ENCODE results near the gene CREBBP.
"Not testable (repeated sequence)": the region's sequence is repeated elsewhere in the genome, so short reads cannot be mapped to it uniquely, and the experiment has no call there.

CREBBP gene

DNA sequence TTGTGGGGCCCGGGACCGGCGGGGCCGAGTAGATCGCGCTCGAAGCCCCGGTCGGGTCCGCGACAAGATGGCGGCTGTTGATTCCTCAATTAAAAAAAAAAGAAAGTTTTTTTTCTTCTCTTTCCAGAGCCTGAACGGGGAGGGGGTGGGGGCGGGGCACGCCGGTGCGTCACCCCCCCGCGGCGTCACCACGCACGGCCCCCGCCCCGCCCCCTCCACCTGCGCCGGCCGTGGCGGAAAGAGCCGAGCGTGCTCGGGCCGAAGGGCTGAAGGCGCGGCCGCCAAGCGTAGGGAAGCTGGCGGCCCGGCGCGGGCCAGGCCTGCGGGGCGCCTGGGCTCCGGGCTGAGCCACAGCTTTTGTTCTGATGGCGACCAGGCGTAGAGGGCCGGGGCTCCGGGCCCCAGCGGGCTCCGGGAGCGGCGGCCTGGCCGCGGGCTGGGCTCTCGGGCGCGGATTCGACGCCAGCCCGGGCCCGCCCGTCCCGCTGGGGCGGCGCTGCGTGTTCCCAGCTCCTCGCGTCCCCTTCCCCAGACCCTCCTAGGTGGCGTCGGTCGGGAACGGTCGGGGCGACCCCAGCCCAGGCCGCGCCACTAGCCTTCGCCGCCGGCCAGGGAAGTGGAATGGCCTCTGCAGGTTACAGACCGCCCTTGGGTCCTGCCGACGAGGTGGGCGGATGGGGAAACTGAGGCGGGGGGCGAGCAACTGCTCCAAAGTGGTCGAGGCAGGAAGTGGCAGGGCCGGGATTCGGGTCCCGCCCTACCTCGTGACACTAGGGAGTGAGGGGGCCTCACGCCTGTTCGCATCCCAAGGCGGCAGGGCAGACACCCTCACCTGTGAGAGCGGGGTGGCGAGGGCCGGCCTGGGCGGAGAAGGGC, at the start of gene CREBBP:
TSS of gene CREBBP (minus strand) at position 91 of the 876 bp plus-strand sequence. CDS start 797 bp downstream, outside the sequence.
- DNase-seq: peak; percentile 86 to 93 (median 89)

DNA sequence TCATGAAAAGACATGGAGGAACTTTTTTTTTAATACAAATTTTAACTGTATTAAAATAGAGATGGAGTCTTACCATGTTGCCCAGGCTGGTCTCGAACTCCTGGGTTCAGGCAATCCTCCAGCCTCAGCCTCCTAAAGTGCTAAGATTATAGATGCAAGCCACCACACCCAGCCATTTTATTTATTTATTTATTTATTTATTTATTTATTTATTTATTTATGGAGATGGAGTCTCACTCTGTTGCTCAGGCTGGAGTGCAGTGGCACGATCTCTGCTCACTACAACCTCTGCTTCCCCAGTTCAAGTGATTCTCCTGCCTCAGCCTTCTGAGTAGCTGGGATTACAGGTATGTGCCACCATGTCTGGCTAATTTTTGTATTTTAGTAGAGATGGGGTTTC, 46.6 kb upstream of the CREBBP start:
- not testable (repeated sequence) for DNase-seq

DNA sequence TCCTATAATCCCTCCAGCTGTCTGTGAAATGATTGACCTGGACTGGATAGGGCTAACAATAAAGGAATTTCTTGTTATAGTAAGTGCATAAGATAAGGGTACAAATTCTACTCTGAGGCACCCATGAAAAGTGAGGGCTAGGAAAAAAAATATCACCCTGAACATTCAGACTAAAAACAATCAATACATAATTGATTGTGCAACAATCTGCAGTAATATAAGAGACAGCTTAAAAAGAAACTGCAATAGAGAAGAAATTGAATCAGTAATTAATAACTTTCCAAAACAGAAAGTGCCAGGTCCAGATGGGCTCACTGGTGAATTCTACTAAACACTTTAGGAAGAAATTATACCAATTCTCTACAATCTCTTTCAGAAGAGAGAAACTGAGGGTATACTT, 44.2 kb upstream of the CREBBP start:
- DNase-seq: no peak

DNA sequence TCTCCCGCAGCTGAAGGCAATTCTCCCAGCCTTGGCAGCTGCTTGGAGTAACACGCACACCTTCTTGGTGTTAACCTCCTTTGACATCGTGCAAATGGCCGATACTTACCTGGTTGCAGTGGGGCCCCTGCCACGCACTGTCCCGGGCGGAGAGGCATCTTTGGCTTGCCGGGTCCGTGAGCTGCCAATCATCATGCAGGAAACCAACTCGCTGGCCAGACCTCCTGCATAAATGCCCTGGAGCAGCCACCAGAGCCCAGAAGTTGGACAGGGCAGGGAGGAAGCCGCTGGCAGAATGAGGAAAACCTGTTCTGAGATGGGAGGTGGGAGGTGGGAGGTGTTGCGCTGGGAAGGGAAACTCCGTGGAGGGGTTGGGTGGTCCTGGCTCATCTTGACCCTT, 41.7 kb upstream of the CREBBP start:
- no peak for DNase-seq

DNA sequence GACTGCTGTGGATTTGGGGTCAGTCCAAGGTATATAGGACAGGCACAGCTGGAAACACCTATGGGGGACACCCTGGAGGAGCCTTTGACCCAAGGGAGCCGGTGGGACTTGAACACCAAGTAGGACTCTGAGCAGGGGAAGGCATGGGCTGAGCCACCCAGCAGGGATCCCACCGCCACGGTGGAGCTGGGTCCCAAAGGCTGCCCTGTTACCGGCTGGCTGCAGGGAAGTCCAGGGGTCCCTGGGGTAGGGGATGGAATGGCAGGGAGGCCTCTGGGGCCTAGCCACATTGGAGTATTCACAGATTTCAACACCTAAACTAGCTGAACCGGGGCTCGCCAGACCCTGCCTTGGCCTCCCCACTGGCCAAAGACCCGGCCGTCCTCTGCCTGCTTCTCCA, 39.7 kb upstream of the CREBBP start:
- DNase-seq: no peak

DNA sequence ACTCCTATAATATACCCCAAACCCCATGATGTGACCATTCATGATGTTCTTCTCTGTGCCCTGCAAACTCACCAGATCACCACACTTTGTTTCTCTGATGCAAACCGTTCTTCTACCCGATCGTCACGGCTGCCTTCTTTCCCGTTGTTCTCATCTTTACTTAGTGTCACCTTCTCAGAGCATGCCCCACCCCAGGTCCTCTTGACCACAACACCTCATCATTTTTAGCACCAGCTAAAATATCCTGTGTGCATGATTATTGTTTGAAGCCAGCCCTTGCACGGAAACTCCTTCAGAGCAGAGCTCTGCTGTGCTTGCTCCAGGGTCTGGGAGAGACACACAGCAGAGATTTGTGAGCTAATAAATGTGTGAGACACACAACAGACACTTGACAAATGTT, 38.9 kb upstream of the CREBBP start:
- DNase-seq: no peak

DNA sequence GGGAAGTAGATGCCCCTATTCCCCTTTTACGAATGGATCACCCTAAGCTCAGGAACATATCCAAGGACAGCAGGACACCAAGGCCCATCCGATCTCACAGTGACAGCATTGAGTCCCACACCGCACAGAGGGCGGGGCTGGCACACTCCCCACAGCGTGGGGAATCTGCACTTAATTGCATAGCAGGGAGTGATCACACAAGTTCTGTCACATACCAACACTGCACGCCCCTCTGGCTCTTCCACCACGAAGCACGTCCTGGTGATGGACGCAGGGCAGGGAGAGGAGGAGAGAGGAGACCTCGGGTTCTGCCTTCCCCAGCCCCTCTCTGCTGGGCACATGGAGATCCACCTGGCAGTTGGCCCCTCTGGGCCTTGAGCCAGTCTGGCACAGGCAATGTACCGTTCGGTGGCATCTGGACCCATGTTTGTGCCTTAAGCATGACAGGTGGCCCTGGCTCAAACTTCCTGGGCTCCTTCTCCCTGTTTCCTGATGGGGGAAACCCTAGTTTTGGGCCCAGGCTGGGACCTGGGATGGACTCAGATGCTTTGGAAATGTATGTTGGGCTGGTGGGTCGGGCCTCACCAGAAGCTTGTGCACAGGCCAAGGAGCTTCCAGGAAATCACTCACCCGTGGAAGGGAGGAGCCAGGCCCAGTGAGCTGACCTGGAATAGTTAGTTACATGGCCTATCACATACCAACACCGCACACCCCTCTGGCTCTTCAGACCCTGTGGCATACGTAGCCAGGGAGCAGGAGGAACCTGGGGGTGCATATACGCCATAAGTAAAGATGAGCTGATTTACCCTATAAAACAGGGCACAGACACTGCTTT, 35.1 kb upstream of the CREBBP start:
- DNase-seq: no peak

DNA sequence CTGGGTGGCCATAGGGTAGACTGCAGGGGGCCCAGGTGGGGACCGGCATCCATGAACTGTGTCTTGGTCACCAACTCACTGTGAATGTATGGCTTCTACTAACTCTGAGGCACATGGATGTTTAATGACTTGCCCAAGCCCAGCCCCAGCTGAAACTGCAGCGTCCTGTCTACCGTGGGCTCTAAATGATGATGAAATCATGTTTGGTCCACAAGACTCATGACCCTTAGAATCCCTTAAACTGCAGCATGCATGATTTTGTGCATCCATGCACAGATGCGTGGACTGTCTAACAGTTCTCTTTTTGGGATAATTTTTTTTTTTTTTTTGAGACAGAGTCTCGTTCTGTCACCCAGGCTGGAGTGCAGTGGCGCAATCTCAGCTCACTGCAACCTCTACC, 32.4 kb upstream of the CREBBP start:
- no peak for DNase-seq

DNA sequence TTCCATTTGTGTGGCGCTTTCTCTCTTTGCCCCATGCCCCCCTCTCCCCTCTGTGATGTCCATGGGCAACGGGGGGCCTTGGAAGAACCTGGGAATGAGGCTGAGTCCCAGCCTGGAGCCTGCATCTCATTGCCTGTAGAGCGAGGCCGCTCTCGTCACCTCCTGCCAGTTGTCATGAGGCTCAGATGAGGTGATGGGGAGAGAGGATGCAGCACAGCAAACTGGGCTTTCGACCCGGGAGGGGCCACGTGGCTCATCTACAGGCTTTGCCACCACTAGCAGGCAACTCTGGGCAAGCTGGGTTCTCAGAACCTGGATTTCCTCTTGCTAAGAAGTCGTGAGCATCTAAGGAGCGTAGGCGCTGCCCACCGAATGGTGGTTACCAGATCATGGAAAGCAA, 31.9 kb upstream of the CREBBP start:
- DNase-seq: no peak

DNA sequence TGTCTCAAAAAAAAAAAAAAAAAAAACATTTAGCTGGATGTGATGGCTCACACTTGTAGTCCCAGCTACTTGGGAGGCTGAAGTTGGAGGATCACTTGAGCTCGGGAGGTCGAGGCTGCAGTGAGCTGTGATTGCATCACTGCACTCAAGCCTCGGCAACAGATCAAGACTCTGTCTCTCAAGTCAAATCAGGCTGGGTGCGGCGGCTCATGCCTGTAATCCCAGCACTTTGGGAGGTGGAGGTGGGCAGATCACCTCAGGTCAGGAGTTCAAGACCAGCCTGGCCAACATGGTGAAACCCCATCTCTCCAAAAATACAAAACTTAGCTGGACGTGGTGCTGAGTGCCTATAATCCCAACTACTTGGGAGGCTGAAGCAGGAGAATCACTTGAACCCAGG, 31.2 kb upstream of the CREBBP start:
- DNase-seq: not testable (repeated sequence)

DNA sequence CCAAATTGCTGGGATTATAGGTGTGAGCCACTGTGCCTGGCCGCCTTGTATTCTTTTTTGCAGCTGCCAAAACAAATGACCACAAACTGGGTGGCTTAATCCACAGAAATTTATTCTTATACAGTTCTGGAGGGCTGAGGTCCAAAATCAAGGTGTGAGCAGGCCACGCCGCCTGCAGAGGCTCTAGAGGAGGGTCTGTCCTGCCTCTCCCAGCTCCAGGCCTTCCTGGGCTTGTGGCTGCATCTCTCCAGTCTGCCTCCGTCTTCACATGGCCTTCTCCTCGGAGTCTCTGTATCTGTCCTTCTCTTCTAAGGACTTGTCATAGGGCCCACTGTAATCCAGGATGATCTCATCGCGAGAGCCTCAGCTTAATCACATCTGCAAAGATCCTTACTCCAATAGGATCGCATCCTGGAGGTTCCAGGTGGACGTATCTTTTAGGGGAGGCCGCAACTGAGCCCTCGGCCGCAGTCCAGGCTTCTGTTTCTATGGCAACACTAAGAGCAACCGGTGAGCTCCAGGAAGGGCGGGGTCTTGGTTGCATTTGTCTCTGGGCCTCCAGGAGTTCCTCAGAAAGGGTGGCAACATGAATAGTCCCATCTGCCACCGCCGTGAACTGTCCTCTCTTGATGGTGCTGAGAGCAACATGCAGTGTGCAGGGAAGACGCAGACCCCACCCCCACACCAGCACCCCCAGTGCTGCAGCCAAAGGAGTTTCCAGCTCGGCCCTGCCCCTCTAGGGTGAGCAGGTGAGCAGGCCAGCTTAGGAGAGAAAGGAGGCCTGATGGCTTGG, 29.5 kb upstream of the CREBBP start:
- no peak for DNase-seq

DNA sequence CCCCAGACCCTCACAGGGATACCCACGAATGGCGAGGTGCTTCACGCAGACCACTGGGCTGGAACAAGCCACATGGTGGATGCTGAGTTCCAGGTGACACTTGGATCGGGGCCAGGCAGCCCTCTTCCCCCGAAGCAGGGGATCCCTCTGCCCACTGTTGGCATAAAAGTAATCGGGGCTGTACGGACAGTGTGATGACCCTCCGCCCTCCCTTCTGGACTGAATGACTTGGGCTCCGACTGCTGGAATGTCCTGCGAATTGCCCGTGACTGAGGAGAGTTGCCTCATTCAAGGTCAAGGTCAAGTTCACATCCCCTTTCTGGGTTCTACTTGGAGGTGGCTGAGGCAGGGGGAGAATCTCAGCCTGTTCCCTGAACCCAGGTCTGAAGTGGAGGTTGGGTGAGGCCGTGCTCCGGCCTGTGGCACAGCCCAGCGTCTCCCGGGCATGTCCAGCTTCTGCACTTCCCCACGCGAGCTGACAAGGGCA, 28.5 kb upstream of the CREBBP start:
- no peak for DNase-seq

DNA sequence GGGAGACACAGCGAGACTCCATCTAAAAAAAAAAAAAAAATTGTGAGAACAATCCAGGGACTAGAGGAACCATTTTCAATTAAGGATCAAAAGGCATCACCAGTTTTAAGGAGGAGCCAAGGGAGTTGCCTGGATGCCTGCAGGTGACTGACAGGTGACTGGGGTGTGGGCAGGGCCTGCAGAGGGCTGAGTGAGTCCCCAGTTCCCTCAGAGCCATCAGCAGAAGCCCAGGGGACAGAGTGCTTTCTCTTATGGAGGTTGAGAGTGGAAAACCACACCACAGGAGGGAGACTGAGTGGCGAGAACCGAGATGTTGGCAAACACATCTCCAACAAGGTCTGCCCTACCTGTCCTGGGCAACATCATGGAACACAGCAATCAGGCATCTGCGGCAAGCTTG, 27.1 kb upstream of the CREBBP start:
- DNase-seq: no peak

DNA sequence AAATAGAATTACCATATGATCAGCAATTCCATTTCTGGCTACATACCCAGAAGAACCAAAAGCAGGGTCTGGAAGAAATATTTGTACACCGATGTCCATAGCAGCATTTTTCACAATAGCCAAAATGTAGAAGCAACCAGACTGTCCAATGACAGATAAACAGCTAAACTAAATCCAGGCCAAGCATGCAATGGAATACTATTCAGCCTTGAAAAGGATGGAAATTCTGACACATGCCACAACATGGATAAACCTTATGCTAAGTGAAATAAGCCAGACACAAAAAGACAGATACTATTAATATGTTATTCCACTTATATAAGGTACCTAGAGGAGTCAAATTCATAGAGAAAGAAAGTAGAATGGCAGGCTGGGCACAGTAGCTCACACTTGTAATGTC, 25.9 kb upstream of the CREBBP start:
- no peak for DNase-seq

DNA sequence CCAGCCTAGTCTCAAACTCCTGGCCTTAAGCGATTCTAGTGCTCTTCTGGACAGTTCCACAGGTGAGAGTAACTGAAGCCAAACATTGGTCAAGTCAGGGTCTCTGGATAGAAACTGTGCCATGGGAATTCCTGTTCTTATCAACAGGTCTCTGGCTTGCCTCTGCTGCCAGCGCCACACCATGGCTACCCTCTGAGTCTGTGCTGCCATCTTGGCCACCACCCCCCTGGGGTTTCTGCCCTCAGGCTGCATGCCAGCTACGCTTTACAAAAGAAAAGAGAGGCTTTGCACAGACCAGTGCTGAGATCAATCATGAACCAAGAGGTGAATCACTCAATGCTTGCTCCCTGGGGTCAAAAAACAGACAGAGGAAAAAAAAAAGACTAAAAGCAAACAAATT, 24.4 kb upstream of the CREBBP start:
- no peak for DNase-seq

DNA sequence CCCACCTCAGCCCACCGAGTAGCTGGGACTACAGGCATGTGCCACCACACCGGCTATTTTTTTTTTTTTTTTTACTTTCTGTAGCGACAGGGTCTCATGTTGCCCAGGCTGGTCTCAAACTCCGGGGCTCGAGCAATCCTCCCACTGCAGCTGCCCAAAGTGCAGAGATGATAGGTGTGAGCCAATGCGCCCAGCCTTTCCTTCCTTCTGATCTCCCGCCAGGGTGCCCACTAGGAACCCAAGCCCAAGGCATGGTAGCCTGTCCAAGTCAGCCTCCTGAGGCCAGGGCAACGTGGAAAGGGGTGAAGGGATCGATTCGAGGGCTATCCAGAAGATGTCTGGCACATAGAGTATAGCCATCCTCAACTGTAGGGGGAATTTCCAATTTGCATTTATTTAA, 9.6 kb upstream of the CREBBP start:
- no peak for DNase-seq

DNA sequence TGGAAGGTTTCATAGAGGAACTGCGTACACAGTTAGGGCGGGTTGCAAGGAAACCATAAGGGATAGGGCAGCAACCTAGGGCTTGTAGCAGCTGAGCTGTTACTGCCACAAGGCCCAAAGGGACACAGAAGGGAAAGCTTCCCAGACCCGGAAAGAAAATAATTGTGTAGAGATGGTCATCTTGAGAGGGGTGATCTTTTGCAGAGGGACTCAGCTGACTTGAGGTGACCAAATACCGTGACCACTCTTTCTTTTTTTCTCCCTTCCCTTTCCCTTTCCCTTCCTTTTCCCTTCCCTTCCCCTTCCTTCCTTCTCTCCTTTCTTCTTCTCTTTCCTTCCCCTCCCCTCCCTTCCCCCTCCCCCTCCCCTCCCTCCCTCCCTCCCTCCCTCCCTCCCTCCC, 8.5 kb upstream of the CREBBP start:
- no peak for DNase-seq

DNA sequence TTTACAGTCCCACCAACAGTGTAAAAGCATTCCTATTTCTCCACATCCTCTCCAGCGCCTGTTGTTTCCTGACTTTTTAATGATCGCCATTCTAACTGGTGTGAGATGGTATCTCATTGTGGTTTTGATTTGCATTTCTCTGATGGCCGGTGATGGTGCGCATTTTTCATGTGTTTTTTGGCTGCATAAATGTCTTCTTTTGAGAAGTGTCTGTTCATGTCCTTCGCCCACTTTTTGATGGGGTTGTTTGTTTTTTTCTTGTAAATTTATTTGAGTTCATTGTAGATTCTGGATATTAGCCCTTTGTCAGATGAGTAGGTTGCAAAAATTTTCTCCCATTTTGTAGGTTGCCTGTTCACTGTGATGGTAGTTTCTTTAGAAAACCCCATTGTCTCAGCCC, 5.5 kb upstream of the CREBBP start:
- DNase-seq: not testable (repeated sequence)

DNA sequence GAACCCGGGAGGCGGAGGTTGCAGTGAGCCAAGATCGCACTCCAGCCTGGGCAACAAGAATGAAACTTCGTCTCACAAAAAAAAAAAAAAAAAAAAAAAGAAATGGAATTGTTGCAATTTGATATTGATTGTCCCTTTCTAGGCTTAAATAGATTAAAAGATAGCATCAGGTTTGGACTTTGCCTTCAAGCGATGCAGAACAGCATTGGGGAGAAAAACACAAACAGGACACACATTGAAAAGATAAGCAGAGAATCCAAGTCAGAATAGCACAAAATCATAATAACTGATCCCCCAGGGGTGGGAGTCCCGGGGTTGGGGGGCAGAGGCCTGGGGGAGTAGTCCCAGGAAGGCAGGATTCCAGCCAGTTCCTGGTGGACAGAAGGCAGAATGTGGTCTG, 3.9 kb upstream of the CREBBP start:
- no peak for DNase-seq

DNA sequence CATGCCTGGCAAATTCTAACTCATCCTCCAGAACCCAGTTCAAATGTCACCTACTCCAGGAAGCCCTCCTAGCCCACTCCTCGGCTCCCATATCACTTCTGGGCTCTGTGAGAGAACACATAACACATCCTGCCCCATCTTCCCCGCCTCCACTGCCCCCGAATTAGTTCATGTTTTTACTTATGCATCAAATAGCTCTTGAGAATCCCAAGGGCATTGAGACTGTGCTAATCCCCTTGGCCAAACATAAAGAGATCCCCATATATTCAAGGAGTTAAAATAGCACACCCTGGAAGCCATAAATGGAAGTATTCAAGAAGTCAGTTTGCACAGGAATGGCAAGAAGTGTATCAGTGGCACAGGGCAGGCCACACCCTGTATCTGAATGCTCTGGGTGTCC, 2.0 kb upstream of the CREBBP start:
- DNase-seq: no peak

DNA sequence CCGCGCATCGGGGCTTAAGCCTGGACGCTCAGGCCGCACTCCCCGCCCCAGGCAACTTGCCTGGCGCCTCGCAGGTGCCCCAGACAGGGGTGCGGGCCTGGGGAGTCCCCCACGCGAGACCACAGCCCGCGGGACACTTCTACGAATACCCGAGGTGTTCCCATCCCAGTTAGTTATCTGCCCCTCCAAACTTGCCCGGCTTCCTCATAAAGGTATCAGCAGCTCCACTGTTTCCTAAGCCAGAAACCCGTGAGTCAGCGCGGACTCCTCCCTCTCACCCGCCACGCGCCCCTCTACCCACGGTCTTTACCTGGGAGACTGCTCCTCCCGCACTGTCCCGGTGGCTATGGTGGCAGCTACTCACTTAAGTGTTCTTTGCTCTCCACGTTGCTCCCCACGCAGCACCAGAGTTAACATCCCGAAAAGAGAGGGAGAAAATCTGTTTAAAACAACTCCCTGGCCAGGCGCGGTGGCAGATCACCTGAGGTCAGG, 1.0 kb upstream of the CREBBP start:
- DNase-seq: peak in 1 of 6 experiments; percentile 18

DNA sequence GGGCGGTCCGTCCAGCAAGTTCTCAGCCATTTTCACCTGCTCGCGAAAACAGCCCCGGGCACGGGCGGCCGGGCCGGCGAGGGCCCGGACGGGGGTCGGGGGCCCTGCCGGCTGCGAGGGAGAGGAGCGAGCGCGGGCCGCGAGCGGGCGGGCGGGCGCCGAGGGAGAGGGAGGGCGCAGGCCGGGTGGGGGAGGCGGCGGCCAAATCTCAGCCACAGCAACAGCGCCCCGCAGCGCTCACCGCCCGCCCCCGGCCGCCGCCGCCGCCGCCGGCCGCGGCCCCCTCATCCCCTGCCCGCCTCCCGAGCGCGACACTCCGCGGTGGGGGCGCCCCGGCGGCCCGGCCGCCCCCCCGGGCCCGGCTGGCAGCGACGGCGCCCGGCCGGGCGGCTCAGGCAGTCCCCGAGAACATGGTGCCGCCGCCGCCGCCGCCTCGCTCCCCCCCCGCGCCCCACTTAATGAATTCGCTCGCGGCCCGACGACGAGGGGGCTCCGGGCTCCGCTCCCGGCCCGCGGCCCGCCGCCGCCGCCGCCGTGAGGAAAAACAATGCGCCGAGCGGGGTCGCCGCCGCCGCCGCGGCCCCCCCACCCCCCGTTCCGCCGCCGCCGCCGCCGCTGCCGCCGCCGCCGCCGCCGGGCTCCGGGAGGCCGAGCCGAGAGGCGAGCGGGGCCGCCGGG, 487 bp downstream of the CREBBP start:
- DNase-seq: peak; percentile 48 to 64 (median 56)
